PFSK-1 (cell line): ENCODE measurements around the gene FURIN.

Source experiments
- FOXP2 ChIP-seq: optimal IDR thresholded peaks from 2 replicates; pipeline ENCODE3; 2011; ENCODE audit warnings: borderline replicate concordance, control low read depth, inconsistent platforms; ENCODE audit not compliant: insufficient read depth; ENCODE audit errors: extremely low read length, extremely low read depth
- POLR2AphosphoS5 ChIP-seq: IDR thresholded peaks from 2 replicates; pipeline ENCODE4 v1.6.1; 2012; ENCODE audit warnings: low read depth, mild to moderate bottlenecking, control low read depth, low read length, moderate library complexity
- REST ChIP-seq, 2 experiments: IDR thresholded peaks; 2 replicates each; pipeline versions ENCODE4 v1.6.1 to v1.8.0; 2011 to 2012; ENCODE audit warnings: low read depth in 2 of 2, low read length in 2 of 2, control low read depth in 1 of 2, inconsistent platforms in 1 of 2, mild to moderate bottlenecking in 1 of 2, moderate library complexity in 1 of 2; ENCODE audit not compliant: insufficient read depth in 1 of 2
- SIN3A ChIP-seq: IDR thresholded peaks from 2 replicates; pipeline ENCODE4 v1.6.1; 2012; ENCODE audit warnings: mild to moderate bottlenecking, low read length, moderate library complexity, borderline replicate concordance; ENCODE audit not compliant: insufficient read depth
- TAF1 ChIP-seq: IDR thresholded peaks from 2 replicates; pipeline ENCODE4 v1.6.1; 2012; ENCODE audit warnings: low read length, control low read depth, borderline replicate concordance; ENCODE audit not compliant: insufficient read depth

GRCh38 chr15:90921887-90922286 is 53.5 kb downstream of the FURIN start:
- TF ChIP-seq REST (IDR thresholded peaks at IDR 0.05; ENCODE audit: insufficient read depth in 1 of 2, low read depth in 2 of 2, low read length in 2 of 2) (no peak), POLR2AphosphoS5 (no peak), TAF1 (no peak), SIN3A (no peak), FOXP2 (no peak)
